K562 (cell line): ENCODE results near the gene SDCCAG8. TPM values are rescaled to one million over a fixed set of nuclear protein-coding genes. Genes with fewer than 3 reads are reported as not detected.
A peak's percentile ranks its signal among the peaks of the same experiment; 100 is the strongest.

Experiments
- ARHGAP35 ChIP-seq: fragments of 450-650 bp; IDR thresholded peaks from 2 replicates; pipeline ENCODE4 v1.6.1; 2018; ENCODE audit not compliant: partially characterized antibody
- ATF2 ChIP-seq: sonication (generic); formaldehyde crosslinking; IDR thresholded peaks from 2 replicates; pipeline ENCODE4 v1.8.1; 2022; ENCODE audit warnings: missing genetic modification reagents
- BRF1 ChIP-seq: IDR thresholded peaks from 3 replicates; pipeline ENCODE4 v1.6.1; 2011; ENCODE audit warnings: borderline replicate concordance, mild to moderate bottlenecking; ENCODE audit not compliant: insufficient read length; ENCODE audit errors: extremely low read depth
- EWSR1 ChIP-seq: fragments of 450-650 bp; IDR thresholded peaks from 2 replicates; pipeline ENCODE4 v1.6.1; 2018; ENCODE audit warnings: borderline replicate concordance, mild to moderate bottlenecking, low read depth, moderate library complexity; ENCODE audit not compliant: partially characterized antibody
- FOXP4 ChIP-seq: sonication (generic); formaldehyde crosslinking; IDR thresholded peaks from 2 replicates; pipeline ENCODE4 v1.8.0; 2022; ENCODE audit warnings: mild to moderate bottlenecking, missing genetic modification reagents, borderline replicate concordance
- GTF2B ChIP-seq: IDR thresholded peaks from 2 replicates; pipeline ENCODE4 v1.6.1; 2011; ENCODE audit not compliant: insufficient read length; ENCODE audit errors: extremely low read depth
- KHSRP ChIP-seq: fragments of 450-650 bp; IDR thresholded peaks from 2 replicates; pipeline ENCODE4 v1.6.1; 2017
- MEF2D ChIP-seq: conservative IDR thresholded peaks from 2 replicates; pipeline ENCODE4 v1.6.1; 2016; ENCODE audit warnings: low read depth, missing genetic modification characterization, missing compliant biosample characterization
- MEIS2 ChIP-seq: fragments of 450-650 bp; IDR thresholded peaks from 2 replicates; pipeline ENCODE4 v1.6.1; 2014; ENCODE audit warnings: mild to moderate bottlenecking; ENCODE audit not compliant: partially characterized antibody
- NFE2L1 ChIP-seq: fragments of 450-650 bp; IDR thresholded peaks from 2 replicates; pipeline ENCODE4 v1.6.1; 2016; ENCODE audit warnings: missing genetic modification characterization, low read depth, mild to moderate bottlenecking, missing compliant biosample characterization, moderate library complexity, borderline replicate concordance
- NFYB ChIP-seq: IDR thresholded peaks from 2 replicates; pipeline ENCODE4 v1.6.1; 2011; ENCODE audit warnings: mild to moderate bottlenecking, moderate library complexity; ENCODE audit not compliant: insufficient read length; ENCODE audit errors: extremely low read depth
- POU5F1 ChIP-seq: fragments of 150-350 bp; IDR thresholded peaks from 2 replicates; pipeline ENCODE4 v1.6.1; 2014; ENCODE audit warnings: borderline replicate concordance, low read length, low read depth, mild to moderate bottlenecking; ENCODE audit not compliant: partially characterized antibody
- RBFOX2 ChIP-seq: fragments of 200-400 bp; formaldehyde crosslinking; IDR thresholded peaks from 2 replicates; pipeline ENCODE4 v1.6.1; 2017; ENCODE audit warnings: low read depth, mild to moderate bottlenecking, low read length, moderate library complexity
- RBM34 ChIP-seq: fragments of 200-400 bp; formaldehyde crosslinking; IDR thresholded peaks from 2 replicates; pipeline ENCODE4 v1.6.1; 2018; ENCODE audit warnings: low read length, borderline replicate concordance; ENCODE audit not compliant: insufficient read depth
- SIRT6 ChIP-seq: IDR thresholded peaks from one replicate; pipeline ENCODE4 v1.6.1; 2012; ENCODE audit warnings: low read depth, mild to moderate bottlenecking, control low read depth, inconsistent platforms, low read length, moderate library complexity
- THAP7 ChIP-seq: fragments of 250-450 bp; sonication (Bioruptor Pico); IDR thresholded peaks from 2 replicates; pipeline ENCODE4 v1.5.0; 2021
- ZKSCAN3 ChIP-seq: fragments of 250-450 bp; sonication (Bioruptor Pico); IDR thresholded peaks from 2 replicates; pipeline ENCODE4 v1.4.0; 2020
- ZNF282 ChIP-seq: sonication (generic); formaldehyde crosslinking; IDR thresholded peaks from 2 replicates; pipeline ENCODE4 v1.8.1; 2023; ENCODE audit warnings: missing genetic modification reagents
- polyA plus RNA-seq, 8 experiments: library from polyadenylated mRNA; depleted of rRNA in 4 of 8; stranded (reverse) in 5 of 8; unstranded in 3 of 8; fragments of >200 nt; fragmentation: Nextera tagmentation in 2 of 8; fragmentation: Illumina TruSeq in 1 of 8; extraction: Ambion mirVana in 2 of 8; extraction: Trizol in 1 of 8; gene quantifications; 2 replicates each; pipeline versions ENCODE4 v1.2.1 to v1.2.3, GENCODE V29; 2011 to 2014; ENCODE audit warnings: inconsistent platforms in 1 of 8, missing spikeins in 1 of 8
- total RNA-seq, 7 experiments: library from RNA; depleted of rRNA in 6 of 7; stranded (reverse); fragments of >200 nt in 6 of 7; fragmentation: Illumina TruSeq in 2 of 7; extraction: Trizol in 2 of 7; gene quantifications; 2 replicates each; pipeline versions ENCODE4 v1.2.1 to v1.2.3, GENCODE V29; 2011 to 2021; ENCODE audit warnings: low replicate concordance in 1 of 7
- TF ChIP-seq, protein P1 (sequence below): fragments of 450-650 bp; IDR thresholded peaks from 2 replicates; pipeline ENCODE4 v1.6.1; 2017; ENCODE audit warnings: antibody characterized with exemption, mild to moderate bottlenecking

SDCCAG8 gene
- total and polyA plus RNA-seq, 9 of the 15 experiments (the other 6 are each of a cell fraction or from before 2014, with no cell fraction given): 17.9 to 36.7 (median 25.4) TPM

- peak; percentile 61; the same call in 1 of the 2 replicates for TF ChIP-seq FOXP4 (CRISPR knock-in tag)
- peak; percentile 79 for TF ChIP-seq RBFOX2
- TF ChIP-seq BRF1: no peak
- TF ChIP-seq MEF2D (tag): no peak
- TF ChIP-seq NFE2L1 (tag): no peak
- TF ChIP-seq KHSRP: no peak
- no peak for TF ChIP-seq ZKSCAN3
- TF ChIP-seq GTF2B: no peak
- TF ChIP-seq POU5F1: no peak
- TF ChIP-seq THAP7: no peak
- no peak for TF ChIP-seq NFYB
- no peak for TF ChIP-seq EWSR1
- TF ChIP-seq RBM34: no peak
- TF ChIP-seq, protein P1, sequence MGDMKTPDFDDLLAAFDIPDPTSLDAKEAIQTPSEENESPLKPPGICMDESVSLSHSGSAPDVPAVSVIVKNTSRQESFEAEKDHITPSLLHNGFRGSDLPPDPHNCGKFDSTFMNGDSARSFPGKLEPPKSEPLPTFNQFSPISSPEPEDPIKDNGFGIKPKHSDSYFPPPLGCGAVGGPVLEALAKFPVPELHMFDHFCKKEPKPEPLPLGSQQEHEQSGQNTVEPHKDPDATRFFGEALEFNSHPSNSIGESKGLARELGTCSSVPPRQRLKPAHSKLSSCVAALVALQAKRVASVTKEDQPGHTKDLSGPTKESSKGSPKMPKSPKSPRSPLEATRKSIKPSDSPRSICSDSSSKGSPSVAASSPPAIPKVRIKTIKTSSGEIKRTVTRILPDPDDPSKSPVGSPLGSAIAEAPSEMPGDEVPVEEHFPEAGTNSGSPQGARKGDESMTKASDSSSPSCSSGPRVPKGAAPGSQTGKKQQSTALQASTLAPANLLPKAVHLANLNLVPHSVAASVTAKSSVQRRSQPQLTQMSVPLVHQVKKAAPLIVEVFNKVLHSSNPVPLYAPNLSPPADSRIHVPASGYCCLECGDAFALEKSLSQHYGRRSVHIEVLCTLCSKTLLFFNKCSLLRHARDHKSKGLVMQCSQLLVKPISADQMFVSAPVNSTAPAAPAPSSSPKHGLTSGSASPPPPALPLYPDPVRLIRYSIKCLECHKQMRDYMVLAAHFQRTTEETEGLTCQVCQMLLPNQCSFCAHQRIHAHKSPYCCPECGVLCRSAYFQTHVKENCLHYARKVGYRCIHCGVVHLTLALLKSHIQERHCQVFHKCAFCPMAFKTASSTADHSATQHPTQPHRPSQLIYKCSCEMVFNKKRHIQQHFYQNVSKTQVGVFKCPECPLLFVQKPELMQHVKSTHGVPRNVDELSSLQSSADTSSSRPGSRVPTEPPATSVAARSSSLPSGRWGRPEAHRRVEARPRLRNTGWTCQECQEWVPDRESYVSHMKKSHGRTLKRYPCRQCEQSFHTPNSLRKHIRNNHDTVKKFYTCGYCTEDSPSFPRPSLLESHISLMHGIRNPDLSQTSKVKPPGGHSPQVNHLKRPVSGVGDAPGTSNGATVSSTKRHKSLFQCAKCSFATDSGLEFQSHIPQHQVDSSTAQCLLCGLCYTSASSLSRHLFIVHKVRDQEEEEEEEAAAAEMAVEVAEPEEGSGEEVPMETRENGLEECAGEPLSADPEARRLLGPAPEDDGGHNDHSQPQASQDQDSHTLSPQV: no peak
- TF ChIP-seq ARHGAP35: peak; percentile 27
- no peak for TF ChIP-seq ATF2 (CRISPR knock-in tag)
- no peak for TF ChIP-seq SIRT6
- no peak for TF ChIP-seq ZNF282 (CRISPR knock-in tag)
- no peak for TF ChIP-seq MEIS2
Measured at GRCh38 chr1:243254233-243254926, 1.5 kb upstream of the SDCCAG8 start (continued).
